GM15510 (cell line): ENCODE results near the gene DSTYK.

Source experiments
- POLR2A ChIP-seq: IDR thresholded peaks from 3 replicates; pipeline ENCODE4 v1.6.1; 2011; ENCODE audit warnings: borderline replicate concordance; ENCODE audit not compliant: insufficient read length; ENCODE audit errors: extremely low read depth

Gene DSTYK

DNA sequence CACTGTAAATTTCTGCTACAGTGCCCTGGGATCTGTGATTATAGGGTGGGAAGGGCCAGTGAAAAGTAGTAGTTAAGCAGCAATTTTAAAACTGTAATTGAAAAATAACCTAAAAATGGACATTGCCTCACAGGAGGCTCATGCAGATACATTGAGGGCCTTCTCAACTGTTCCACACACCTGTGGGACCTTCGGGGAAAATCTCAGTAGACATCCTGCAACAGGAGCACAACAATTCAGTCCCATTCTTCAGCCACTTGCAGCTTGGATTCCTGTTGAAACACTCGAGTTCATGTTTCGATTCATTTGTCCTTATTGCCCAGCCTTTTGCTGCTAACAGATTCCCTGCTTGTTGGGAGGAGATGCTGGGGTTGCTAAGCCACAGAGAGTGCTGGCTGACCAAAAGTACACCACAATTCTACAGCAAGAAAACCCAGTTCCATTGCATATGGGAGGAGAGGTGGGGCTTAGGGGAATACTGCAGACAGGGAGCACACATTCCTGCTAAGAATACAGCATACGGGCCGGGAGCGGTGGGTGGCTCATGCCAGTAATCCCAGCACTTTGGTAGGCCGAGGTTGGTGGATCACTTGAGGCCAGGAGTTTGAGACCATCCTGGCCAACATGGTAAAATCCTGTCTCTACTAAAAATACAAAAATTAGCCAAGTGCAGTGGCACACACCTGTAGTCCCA is 20.8 kb upstream of the DSTYK start:
- no peak for TF ChIP-seq POLR2A

- TF ChIP-seq POLR2A: no peak
These were observed 19.5 kb upstream of the DSTYK start for GRCh38 chr1:205230982-205231381.

- no peak for TF ChIP-seq POLR2A
These were observed 18.6 kb upstream of the DSTYK start for GRCh38 chr1:205229916-205230700.

DNA sequence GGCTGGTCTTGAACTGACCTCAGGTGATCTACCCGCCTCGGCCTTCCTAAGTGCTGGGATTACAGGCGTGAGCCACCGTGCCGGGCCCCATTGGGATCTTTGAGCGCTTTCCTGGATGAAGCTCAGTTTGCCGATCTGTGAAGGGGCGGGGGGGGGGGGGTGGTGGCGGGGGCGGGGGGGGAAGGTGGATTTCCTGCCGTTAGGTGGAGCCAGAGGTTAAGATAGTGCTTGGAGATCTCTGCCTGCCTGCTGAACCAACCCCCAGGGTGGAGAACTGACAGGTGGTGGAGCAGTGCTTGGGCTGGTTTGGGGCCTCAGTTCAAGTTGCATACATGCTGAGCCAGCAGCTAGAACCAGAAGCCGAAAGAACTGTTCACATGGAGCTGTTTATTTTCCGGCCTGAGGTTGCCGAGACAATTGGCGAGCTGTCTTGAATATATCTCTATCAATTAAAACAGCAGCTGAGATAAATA is 17.9 kb upstream of the DSTYK start:
- no peak for TF ChIP-seq POLR2A

GRCh38 chr1:205228093-205228521 is 16.6 kb upstream of the DSTYK start:
- TF ChIP-seq POLR2A: no peak

GRCh38 chr1:205227584-205228013 is 16.1 kb upstream of the DSTYK start, which contains the start of gene TMCC2:
Gene TMCC2, plus strand, starts transcription at chr1:205227946. Its CDS starts 619 bp downstream, at chr1:205228565.
- TF ChIP-seq POLR2A: no peak

DNA sequence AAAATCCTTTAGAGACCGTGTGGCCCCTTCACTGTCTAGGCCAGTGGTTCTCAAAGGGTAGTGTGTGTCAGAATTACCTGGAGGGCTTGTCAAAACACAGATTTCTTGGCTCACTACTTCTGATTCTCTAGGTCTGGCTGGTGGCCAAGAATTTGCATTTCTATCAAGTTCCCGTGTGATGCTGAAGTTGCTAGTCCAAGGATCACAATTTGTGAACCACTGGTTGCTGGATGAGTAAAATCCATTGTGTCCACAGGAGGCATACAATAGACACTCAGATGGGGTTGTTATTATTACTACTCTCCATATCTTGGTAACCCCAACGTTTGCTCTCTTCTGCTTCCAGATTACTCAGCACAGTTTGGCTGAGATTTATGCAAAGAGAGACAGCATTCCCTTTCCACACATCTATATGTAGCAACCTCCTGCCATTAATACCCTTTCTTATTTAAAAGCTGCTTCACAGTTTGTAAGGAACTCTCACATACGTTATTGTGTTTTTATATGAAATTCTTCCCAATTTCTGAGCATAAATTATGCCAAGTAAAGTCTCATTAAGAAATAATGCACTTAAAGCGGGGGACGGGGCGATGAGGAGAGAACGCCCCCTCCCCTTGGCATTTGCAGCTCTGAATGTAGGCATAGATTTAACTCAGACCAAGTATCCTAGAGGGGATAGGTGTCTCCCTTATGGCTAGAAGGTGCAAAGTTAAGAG is 15.5 kb upstream of the DSTYK start:
- TF ChIP-seq POLR2A: no peak

DNA sequence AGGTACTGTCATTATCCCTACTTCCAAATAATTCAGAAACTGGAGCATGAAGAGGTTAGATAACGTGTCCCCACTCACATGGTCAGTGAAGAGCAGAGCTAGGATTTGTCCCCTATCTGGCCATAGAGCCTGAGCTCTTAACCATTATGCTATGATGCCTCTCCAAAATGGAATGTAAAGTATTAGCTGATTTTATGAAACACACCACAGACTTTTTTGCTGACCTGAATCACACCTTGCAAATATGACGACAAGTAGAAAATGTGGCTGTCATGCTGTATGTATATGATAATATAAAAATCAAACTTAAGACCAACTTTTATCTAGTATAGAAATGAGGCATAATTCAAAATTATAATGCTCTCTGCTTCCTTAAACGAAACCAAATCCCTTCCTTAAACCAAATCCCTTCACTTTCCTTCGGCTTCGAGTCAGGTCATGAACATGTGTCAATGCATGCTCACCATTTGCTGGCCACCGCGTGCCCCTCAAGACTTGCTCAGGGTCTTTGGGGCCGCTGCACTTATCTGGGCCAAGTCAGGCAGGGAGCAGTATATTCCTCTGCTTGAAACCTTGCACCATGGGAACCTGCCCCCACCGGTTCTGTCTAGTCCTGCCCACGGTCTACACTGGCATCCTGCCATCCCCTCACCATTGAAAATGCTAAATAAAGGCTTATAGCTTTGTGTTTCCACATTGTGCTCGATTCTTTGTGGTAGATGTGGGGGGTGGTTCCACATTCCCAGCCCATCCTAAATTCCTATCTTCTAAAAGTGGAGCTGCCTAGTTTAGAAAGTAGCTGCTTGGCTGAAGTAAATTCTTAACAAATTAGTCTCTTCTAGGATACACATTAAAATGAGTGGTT is 14.6 kb upstream of the DSTYK start:
- no peak for TF ChIP-seq POLR2A

DNA sequence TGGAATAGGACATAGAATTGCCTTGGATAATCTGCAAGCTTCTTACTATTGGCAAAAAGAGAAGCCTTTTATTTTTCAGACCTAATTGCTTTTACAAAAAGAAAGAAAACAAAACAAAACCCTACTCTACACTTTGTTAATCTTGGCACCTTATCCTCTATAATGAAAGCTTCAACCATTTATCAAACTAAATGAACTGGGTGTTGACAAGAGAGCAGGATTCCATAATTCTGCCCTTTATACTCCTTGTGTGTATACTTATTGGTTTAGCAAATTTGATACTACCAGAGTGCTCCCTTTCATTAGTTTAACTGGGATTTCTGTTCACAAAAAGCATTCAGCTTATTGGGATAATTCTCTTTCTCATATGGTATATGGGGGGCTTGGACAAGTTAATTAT is 13.2 kb upstream of the DSTYK start:
- TF ChIP-seq POLR2A: no peak

GRCh38 chr1:205220421-205220820 is 8.9 kb upstream of the DSTYK start:
- no peak for TF ChIP-seq POLR2A

DNA sequence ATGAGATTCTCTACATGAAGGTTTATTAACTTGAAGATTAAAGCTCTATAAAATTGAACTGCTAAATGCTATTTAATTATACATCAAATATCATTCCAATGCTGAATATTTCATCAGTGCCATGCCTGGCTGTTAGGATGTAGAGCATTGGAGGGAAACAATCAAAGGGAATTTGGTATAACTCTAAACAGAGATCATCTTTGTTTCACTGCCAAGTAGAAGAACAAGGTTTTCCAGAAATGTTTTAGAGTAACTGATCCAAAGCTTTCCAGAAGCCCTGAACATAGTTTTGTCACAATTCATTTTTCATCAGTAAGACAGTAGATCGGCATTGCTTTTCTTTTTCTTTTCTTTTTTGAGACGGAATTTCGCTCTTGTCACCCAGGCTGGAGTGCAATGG is 5.9 kb upstream of the DSTYK start:
- TF ChIP-seq POLR2A: no peak

GRCh38 chr1:205216588-205216987 is 5.1 kb upstream of the DSTYK start:
- TF ChIP-seq POLR2A: no peak

- no peak for TF ChIP-seq POLR2A
These were observed 3.3 kb upstream of the DSTYK start for GRCh38 chr1:205214756-205215155.

DNA sequence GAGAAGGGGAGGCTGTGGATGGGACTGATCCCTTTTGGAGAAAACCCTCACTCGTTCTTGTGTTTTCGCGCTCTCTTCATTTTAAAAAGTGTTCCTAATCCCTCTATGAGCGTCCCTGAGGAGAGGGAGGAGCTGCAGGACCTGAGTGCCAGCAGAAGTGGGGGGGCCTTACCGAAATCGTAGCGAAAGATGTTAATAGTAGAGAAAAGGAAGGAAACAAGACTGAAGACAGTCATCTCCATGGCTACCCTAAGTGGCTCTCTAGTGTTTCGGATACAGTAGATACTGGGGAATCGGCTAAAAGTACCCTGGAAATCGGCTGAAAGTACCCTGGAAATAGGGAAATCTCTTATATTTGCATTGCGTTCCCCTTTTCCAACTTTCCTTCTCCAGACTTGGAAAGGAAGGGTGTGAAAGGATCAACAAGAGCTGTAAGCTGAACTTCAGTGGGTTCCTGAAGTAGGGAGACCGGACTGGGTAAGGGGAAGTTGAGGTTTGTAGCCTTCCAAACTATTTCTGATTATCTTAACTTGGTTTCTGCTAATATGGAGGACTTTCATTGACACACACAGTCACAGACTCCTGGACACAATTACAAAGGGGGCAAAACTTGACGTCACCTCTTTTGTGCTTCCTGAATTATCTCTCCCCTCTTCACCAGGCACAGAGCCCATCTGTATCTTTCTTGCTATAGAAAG is 486 bp upstream of the DSTYK start:
- no peak for TF ChIP-seq POLR2A

DNA sequence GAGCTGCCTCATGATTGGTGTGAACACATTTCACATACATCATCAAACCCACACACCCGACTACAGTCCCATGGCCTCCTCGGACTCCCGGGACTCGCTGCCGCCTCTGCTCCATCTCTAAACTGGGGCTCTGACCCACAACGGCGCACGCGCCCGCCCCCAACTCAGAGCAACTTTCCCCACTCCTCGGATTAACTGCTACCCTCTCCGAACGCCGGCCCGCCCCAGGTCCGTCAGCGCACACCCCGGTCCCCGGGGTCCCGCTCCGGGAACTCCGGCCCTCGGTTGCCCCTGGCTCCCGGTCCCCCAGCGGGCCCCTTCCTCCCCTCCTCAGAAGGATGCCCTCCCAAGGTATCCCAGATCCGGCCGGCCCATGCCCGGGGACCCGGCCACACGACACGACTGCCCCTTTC is 740 bp downstream of the DSTYK start:
- no peak for TF ChIP-seq POLR2A

GRCh38 chr1:205208811-205209210 is 2.7 kb downstream of the DSTYK start:
- TF ChIP-seq POLR2A: no peak
